DMS53 treated with DMSO at 0.1 percent for 48 hours (cell line): ENCODE data around the gene ARPC1A.

Experiments
- DNase-seq: peaks from one replicate; lab custom pipeline; 2025; ENCODE audit not compliant: unreplicated experiment; lab: John Stamatoyannopoulos, UW

Gene ARPC1A

GRCh38 chr7:99407872-99408378 is 82.2 kb downstream of the ARPC1A start:
- DNase-seq, result no peak

GRCh38 chr7:99408379-99409191 is 82.9 kb downstream of the ARPC1A start, which contains the start of the genes BUD31 and PDAP1:
BUD31 (plus strand) TSS chr7:99408969; CDS start chr7:99411093, 2,124 bp downstream.
PDAP1 (minus strand) TSS chr7:99408597; CDS start chr7:99408548, 49 bp downstream.
- DNase-seq, result peak; percentile 95

- peak; percentile 16 for DNase-seq
Observed at GRCh38 chr7:99409192-99409572, 83.5 kb downstream of the ARPC1A start.

GRCh38 chr7:99409806-99410205 is 84.1 kb downstream of the ARPC1A start:
- DNase-seq, result no peak

GRCh38 chr7:99410635-99411034 is 84.9 kb downstream of the ARPC1A start:
- DNase-seq, result no peak

DNA sequence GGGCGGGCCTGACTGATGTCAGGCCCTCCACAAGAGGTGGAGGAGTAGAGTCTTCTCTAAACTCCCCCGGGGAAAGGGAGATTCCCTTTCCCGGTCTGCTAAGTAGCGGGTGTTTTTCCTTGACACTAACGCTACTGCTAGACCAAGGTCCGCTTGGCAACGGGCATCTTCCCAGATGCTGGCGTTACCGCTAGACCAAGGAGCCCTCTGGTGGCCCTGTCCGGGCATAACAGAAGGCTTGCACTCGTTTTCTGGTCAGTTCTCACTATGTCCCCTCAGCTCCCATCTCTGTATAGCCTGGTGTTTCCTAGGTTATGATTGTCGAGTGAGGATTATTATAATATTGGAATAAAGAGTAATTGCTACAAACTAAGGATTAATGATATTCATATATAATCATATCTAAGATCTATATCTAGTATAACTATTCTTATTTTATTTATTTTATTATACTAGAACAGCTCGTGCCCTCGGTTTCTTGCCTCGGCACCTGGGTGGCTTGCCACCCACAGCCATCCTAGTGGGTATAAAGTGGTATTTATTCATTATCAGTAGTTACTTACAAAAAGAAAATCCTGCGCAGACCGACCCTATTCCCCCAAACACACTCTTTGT is 89.9 kb downstream of the ARPC1A start:
- DNase-seq, result peak; percentile 44
